Panc1 (cell line): ENCODE measurements around the gene WNT5B. TPM values are rescaled to one million over a fixed set of nuclear protein-coding genes. Genes with fewer than 3 reads are reported as not detected.

Experiments used
- ATAC-seq: fragments of 200-7000 bp; cut with Tn5 transposase; 2 replicates; pipeline ENCODE4 v1.9.1; 2020; ENCODE audit warnings: mild to moderate bottlenecking, moderate library complexity
- BruUV-seq: library from RNA; stranded (reverse); fragments of 400-500 nt; replicated peaks from 2 replicates; lab custom pipeline; 2021; lab: Mats Ljungman, UMichigan
- CTCF ChIA-PET: fragments of 300-600 bp; sonication (Branson Sonifier 250); formaldehyde crosslinking; loops from one replicate; lab custom pipeline; 2022; ENCODE audit warnings: antibody characterized with exemption; lab: Charles Lee
- POLR2A ChIA-PET: fragments of 300-600 bp; sonication (Branson Sonifier 250); formaldehyde crosslinking; loops from one replicate; lab custom pipeline; 2022; ENCODE audit warnings: antibody characterized with exemption; lab: Charles Lee
- DNase-seq: peaks from one replicate; pipeline ENCODE4 v3.0.0-alpha.2; 2010; ENCODE audit warnings: low read depth, low spot score
- H3K27ac ChIP-seq: 2 replicates; pipeline ENCODE4 v1.5.1; 2011; ENCODE audit warnings: mild to moderate bottlenecking, low read length, inconsistent platforms
- H3K27me3 ChIP-seq: fragments of 200-500 bp; sonication (Bioruptor generic); 2 replicates; pipeline ENCODE4 v1.6.0; 2014; ENCODE audit warnings: low read length, inconsistent platforms; ENCODE audit not compliant: control insufficient read depth, insufficient read depth
- H3K36me3 ChIP-seq: fragments of 200-500 bp; sonication (Bioruptor generic); 2 replicates; pipeline ENCODE4 v1.5.1; 2014; ENCODE audit warnings: inconsistent platforms, mild to moderate bottlenecking, low read length, moderate library complexity; ENCODE audit not compliant: control insufficient read depth, insufficient read depth
- H3K4me1 ChIP-seq: 2 replicates; pipeline ENCODE4 v1.5.1; 2011; ENCODE audit warnings: inconsistent platforms, mild to moderate bottlenecking, low read length, moderate library complexity; ENCODE audit not compliant: control insufficient read depth, insufficient read depth
- H3K4me3 ChIP-seq, 2 experiments: 2 replicates each; pipeline ENCODE4 v1.5.1; 2011 to 2012; ENCODE audit warnings: low read depth in 2 of 2, low read length in 2 of 2, mild to moderate bottlenecking in 2 of 2, inconsistent platforms in 1 of 2, moderate library complexity in 1 of 2
- H3K9me3 ChIP-seq: fragments of 200-500 bp; sonication (Bioruptor generic); 2 replicates; pipeline ENCODE4 v1.5.1; 2014; ENCODE audit warnings: low read depth, mild to moderate bottlenecking, inconsistent platforms, low read length, moderate library complexity; ENCODE audit not compliant: control insufficient read depth, insufficient read depth
- CTCF ChIP-seq: fragments of 450-650 bp; IDR thresholded peaks from 2 replicates; pipeline ENCODE4 v1.5.1; 2017; ENCODE audit warnings: mild to moderate bottlenecking
- POLR2AphosphoS5 ChIP-seq: IDR thresholded peaks from 2 replicates; pipeline ENCODE4 v1.6.1; 2012; ENCODE audit warnings: mild to moderate bottlenecking, low read depth, low read length, moderate library complexity
- REST ChIP-seq, 2 experiments: IDR thresholded peaks; 2 replicates each; pipeline ENCODE4 v1.6.1; 2011 to 2012; ENCODE audit warnings: low read depth in 2 of 2, control low read depth in 1 of 2, low read length in 1 of 2, mild to moderate bottlenecking in 1 of 2, moderate library complexity in 1 of 2; ENCODE audit not compliant: insufficient read depth in 1 of 2
- SIN3A ChIP-seq: IDR thresholded peaks from 2 replicates; pipeline ENCODE4 v1.6.1; 2012; ENCODE audit warnings: low read depth, mild to moderate bottlenecking, low read length, moderate library complexity, borderline replicate concordance; ENCODE audit not compliant: insufficient read depth
- TCF7L2 ChIP-seq: IDR thresholded peaks from 2 replicates; pipeline ENCODE4 v1.6.1; 2011; ENCODE audit warnings: mild to moderate bottlenecking, low read depth, low read length, inconsistent platforms
- in situ Hi-C: cut with HindIII; loops from 2 replicates; pipeline ENCODE4 v1.10.0; 2016; ENCODE audit warnings: low sequenced_read_pairs, low pct_unique_long_range_greater_than_20kb
- intact Hi-C: fragments of 100-400 bp; cut with micrococcal nuclease; formaldehyde crosslinking; loops from one replicate; pipeline ENCODE4 v1.10.0; 2022; ENCODE audit not compliant: unreplicated experiment
- total RNA-seq: library from RNA; stranded (reverse); gene quantifications from one replicate; pipeline ENCODE4 v1.2.1, GENCODE V29; 2021; ENCODE audit not compliant: unreplicated experiment

The WNT5B gene
- total RNA-seq, 1 experiment from 2014 or later: 36.9 TPM

GRCh38 chr12:1595026-1595561 lies 33.9 kb upstream of the WNT5B start:
- TF ChIP-seq POLR2AphosphoS5: no peak
- TF ChIP-seq SIN3A: no peak
- TF ChIP-seq REST (IDR thresholded peaks at IDR 0.05; ENCODE audit: insufficient read depth in 1 of 2, low read depth in 2 of 2, low read length in 1 of 2): no peak
- no peak for TF ChIP-seq TCF7L2
- TF ChIP-seq CTCF: no peak
- Histone ChIP-seq H3K9me3 (no peaks in the 10 kb centered on the region), H3K4me3 (peak overlapping the region; percentile 50 to 84), H3K4me1 (peaks cover 33% of the 10 kb centered on the region), H3K36me3 (no peaks in the 10 kb centered on the region), H3K27me3 (no peaks in the 10 kb centered on the region), H3K27ac (peak overlapping the region; percentile 97)
- ChIA-PET POLR2A (no interaction called here), CTCF (no interaction called here)
- DNase-seq (no peak), ATAC-seq (no peak)
- no TSS peak for BruUV-seq
- in situ Hi-C loops: no loop called here
- intact Hi-C loops: no loop called here

GRCh38 chr12:1595690-1596347 lies 33.2 kb upstream of the WNT5B start:
- peak overlapping the region; percentile 97 for H3K27ac ChIP-seq
- ATAC-seq (no peak), DNase-seq (no peak)
- in situ Hi-C loops: no loop called here
- H3K36me3 ChIP-seq: no peaks in the 10 kb centered on the region
- no TSS peak for BruUV-seq
- intact Hi-C loops: no loop called here
- ChIA-PET CTCF (no interaction called here), POLR2A (no interaction called here)
- peak overlapping the region; percentile 50 to 84; a peak in 2 of 4 replicates for H3K4me3 ChIP-seq
- H3K27me3 ChIP-seq: no peaks in the 10 kb centered on the region
- no peak for TF ChIP-seq CTCF
- peaks cover 30% of the 10 kb centered on the region for H3K4me1 ChIP-seq
- H3K9me3 ChIP-seq: no peaks in the 10 kb centered on the region
